Panc1 (cell line): ENCODE data around the gene CACNA2D3. TPM values are rescaled to one million over a fixed set of nuclear protein-coding genes. Genes with fewer than 3 reads are reported as not detected.

Source experiments
- ATAC-seq: fragments of 200-7000 bp; cut with Tn5 transposase; 2 replicates; pipeline ENCODE4 v1.9.1; 2020; ENCODE audit warnings: mild to moderate bottlenecking, moderate library complexity
- BruUV-seq: library from RNA; stranded (reverse); fragments of 400-500 nt; replicated peaks from 2 replicates; lab custom pipeline; 2021; lab: Mats Ljungman, UMichigan
- CTCF ChIA-PET: fragments of 300-600 bp; sonication (Branson Sonifier 250); formaldehyde crosslinking; loops from one replicate; lab custom pipeline; 2022; ENCODE audit warnings: antibody characterized with exemption; lab: Charles Lee
- POLR2A ChIA-PET: fragments of 300-600 bp; sonication (Branson Sonifier 250); formaldehyde crosslinking; loops from one replicate; lab custom pipeline; 2022; ENCODE audit warnings: antibody characterized with exemption; lab: Charles Lee
- DNase-seq: peaks from one replicate; pipeline ENCODE4 v3.0.0-alpha.2; 2010; ENCODE audit warnings: low read depth, low spot score
- H3K27ac ChIP-seq: 2 replicates; pipeline ENCODE4 v1.5.1; 2011; ENCODE audit warnings: mild to moderate bottlenecking, low read length, inconsistent platforms
- H3K27me3 ChIP-seq: fragments of 200-500 bp; sonication (Bioruptor generic); 2 replicates; pipeline ENCODE4 v1.6.0; 2014; ENCODE audit warnings: low read length, inconsistent platforms; ENCODE audit not compliant: control insufficient read depth, insufficient read depth
- H3K36me3 ChIP-seq: fragments of 200-500 bp; sonication (Bioruptor generic); 2 replicates; pipeline ENCODE4 v1.5.1; 2014; ENCODE audit warnings: inconsistent platforms, mild to moderate bottlenecking, low read length, moderate library complexity; ENCODE audit not compliant: control insufficient read depth, insufficient read depth
- H3K4me1 ChIP-seq: 2 replicates; pipeline ENCODE4 v1.5.1; 2011; ENCODE audit warnings: inconsistent platforms, mild to moderate bottlenecking, low read length, moderate library complexity; ENCODE audit not compliant: control insufficient read depth, insufficient read depth
- H3K4me3 ChIP-seq, 2 experiments: 2 replicates each; pipeline ENCODE4 v1.5.1; 2011 to 2012; ENCODE audit warnings: low read depth in 2 of 2, low read length in 2 of 2, mild to moderate bottlenecking in 2 of 2, inconsistent platforms in 1 of 2, moderate library complexity in 1 of 2
- H3K9me3 ChIP-seq: fragments of 200-500 bp; sonication (Bioruptor generic); 2 replicates; pipeline ENCODE4 v1.5.1; 2014; ENCODE audit warnings: low read depth, mild to moderate bottlenecking, inconsistent platforms, low read length, moderate library complexity; ENCODE audit not compliant: control insufficient read depth, insufficient read depth
- CTCF ChIP-seq: fragments of 450-650 bp; IDR thresholded peaks from 2 replicates; pipeline ENCODE4 v1.5.1; 2017; ENCODE audit warnings: mild to moderate bottlenecking
- POLR2AphosphoS5 ChIP-seq: IDR thresholded peaks from 2 replicates; pipeline ENCODE4 v1.6.1; 2012; ENCODE audit warnings: mild to moderate bottlenecking, low read depth, low read length, moderate library complexity
- REST ChIP-seq, 2 experiments: IDR thresholded peaks; 2 replicates each; pipeline ENCODE4 v1.6.1; 2011 to 2012; ENCODE audit warnings: low read depth in 2 of 2, control low read depth in 1 of 2, low read length in 1 of 2, mild to moderate bottlenecking in 1 of 2, moderate library complexity in 1 of 2; ENCODE audit not compliant: insufficient read depth in 1 of 2
- SIN3A ChIP-seq: IDR thresholded peaks from 2 replicates; pipeline ENCODE4 v1.6.1; 2012; ENCODE audit warnings: low read depth, mild to moderate bottlenecking, low read length, moderate library complexity, borderline replicate concordance; ENCODE audit not compliant: insufficient read depth
- TCF7L2 ChIP-seq: IDR thresholded peaks from 2 replicates; pipeline ENCODE4 v1.6.1; 2011; ENCODE audit warnings: mild to moderate bottlenecking, low read depth, low read length, inconsistent platforms
- in situ Hi-C: cut with HindIII; loops from 2 replicates; pipeline ENCODE4 v1.10.0; 2016; ENCODE audit warnings: low sequenced_read_pairs, low pct_unique_long_range_greater_than_20kb
- intact Hi-C: fragments of 100-400 bp; cut with micrococcal nuclease; formaldehyde crosslinking; loops from one replicate; pipeline ENCODE4 v1.10.0; 2022; ENCODE audit not compliant: unreplicated experiment
- total RNA-seq: library from RNA; stranded (reverse); gene quantifications from one replicate; pipeline ENCODE4 v1.2.1, GENCODE V29; 2021; ENCODE audit not compliant: unreplicated experiment

The CACNA2D3 gene
- total RNA-seq, 1 experiment from 2014 or later = 0.41 TPM

- peak; percentile 34 for TF ChIP-seq CTCF
- no peak for TF ChIP-seq REST (IDR thresholded peaks at IDR 0.05; ENCODE audit: insufficient read depth in 1 of 2, low read depth in 2 of 2, low read length in 1 of 2)
- CTCF ChIA-PET = no interaction called here
- in situ Hi-C loops = no loop called here
- no peak for ATAC-seq
- Histone ChIP-seq H3K27ac (no peak overlapping the region), H3K27me3 (peaks cover 2% of the 10 kb centered on the region), H3K4me1 (no peaks in the 10 kb centered on the region), H3K9me3 (no peaks in the 10 kb centered on the region), H3K4me3 (no peak overlapping the region), H3K36me3 (no peaks in the 10 kb centered on the region)
- POLR2A ChIA-PET = no interaction called here
- no TSS peak for BruUV-seq
- no peak for DNase-seq
- intact Hi-C loops = no loop called here
Observed at GRCh38 chr3:54374214-54374852, 252.0 kb downstream of the CACNA2D3 start.

- H3K9me3 ChIP-seq = no peaks in the 10 kb centered on the region
- H3K4me3 ChIP-seq = no peak overlapping the region
- CTCF ChIA-PET = no interaction called here
- no peak overlapping the region for H3K27ac ChIP-seq
- intact Hi-C loops (no loop called here), in situ Hi-C loops (no loop called here)
- H3K27me3 ChIP-seq = no peaks in the 10 kb centered on the region
- TF ChIP-seq CTCF (no peak), POLR2AphosphoS5 (no peak), REST (IDR thresholded peaks at IDR 0.05; ENCODE audit: insufficient read depth in 1 of 2, low read depth in 2 of 2, low read length in 1 of 2) (no peak), SIN3A (no peak), TCF7L2 (no peak)
- H3K4me1 ChIP-seq = no peaks in the 10 kb centered on the region
- no TSS peak for BruUV-seq
- ATAC-seq = no peak
- POLR2A ChIA-PET = no interaction called here
- H3K36me3 ChIP-seq = no peaks in the 10 kb centered on the region
- no peak for DNase-seq
Observed at GRCh38 chr3:54376142-54376807, 253.9 kb downstream of the CACNA2D3 start.
